ENCODE results near the gene GNAL.

DNA sequence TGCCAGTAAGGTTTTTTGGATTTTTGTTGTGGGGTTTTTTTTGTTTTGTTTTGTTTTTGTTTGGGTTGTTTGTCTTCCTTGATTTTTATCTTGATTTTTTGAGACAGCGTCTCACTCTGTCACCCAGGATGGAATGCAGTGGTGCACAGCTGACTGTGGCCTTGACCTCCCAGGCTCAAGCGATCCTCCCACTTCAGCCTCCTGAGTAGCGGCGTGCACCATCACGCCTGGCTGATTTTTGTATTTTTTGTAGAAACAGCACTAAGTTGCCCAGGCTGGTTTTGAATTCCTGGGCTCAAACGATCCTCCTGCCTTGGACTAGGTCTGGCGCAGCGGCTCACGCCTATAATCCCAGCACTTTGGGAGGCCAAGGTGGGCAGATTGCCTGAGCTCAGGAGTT is 202.7 kb downstream of the GNAL start:
- no peak for TF ChIP-seq EZH2 (IDR thresholded peaks at IDR 0.05)
- no peak for TF ChIP-seq POLR2AphosphoS5 (IDR thresholded peaks at IDR 0.05; ENCODE audit: borderline replicate concordance, low read depth, low read length)
